MM.1S (cell line): ENCODE measurements around the gene RGS12.

ENCODE experiments used
- CTCF ChIP-seq: fragments of 300-600 bp; sonication (generic); IDR thresholded peaks from 2 replicates; pipeline ENCODE4 v1.5.1; 2016; ENCODE audit warnings: antibody characterized with exemption, low read length, mixed read lengths
- EZH2 ChIP-seq: fragments of 300-600 bp; sonication (generic); optimal IDR thresholded peaks from 2 replicates; pipeline ENCODE3; 2017; ENCODE audit warnings: low read depth, mild to moderate bottlenecking, antibody characterized with exemption, low read length, mixed read lengths

- TF ChIP-seq CTCF (no peak), EZH2 (no peak)
Observed at GRCh38 chr4:3291969-3292570, 751 bp upstream of the RGS12 start.
